GM10847 (cell line): Measurements from ENCODE around the gene CDK17.

ENCODE experiments used
- POLR2A ChIP-seq: IDR thresholded peaks from 2 replicates; pipeline ENCODE4 v1.6.1; 2011; ENCODE audit not compliant: insufficient read length; ENCODE audit errors: extremely low read depth

CDK17 gene

DNA sequence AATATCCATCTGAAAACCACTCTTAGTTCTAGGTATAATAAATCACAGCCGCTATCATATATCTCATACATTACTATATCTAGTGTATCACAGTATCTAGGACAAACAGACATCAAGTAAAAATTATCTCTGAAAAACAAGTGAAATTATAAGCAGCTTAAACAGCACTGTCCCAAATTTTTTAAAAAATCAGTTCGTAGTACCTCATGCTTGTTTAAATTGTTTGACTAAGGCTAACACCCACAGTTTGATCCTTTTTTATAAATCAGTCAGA lies 33.9 kb downstream of the CDK17 start:
- no peak for TF ChIP-seq POLR2A

DNA sequence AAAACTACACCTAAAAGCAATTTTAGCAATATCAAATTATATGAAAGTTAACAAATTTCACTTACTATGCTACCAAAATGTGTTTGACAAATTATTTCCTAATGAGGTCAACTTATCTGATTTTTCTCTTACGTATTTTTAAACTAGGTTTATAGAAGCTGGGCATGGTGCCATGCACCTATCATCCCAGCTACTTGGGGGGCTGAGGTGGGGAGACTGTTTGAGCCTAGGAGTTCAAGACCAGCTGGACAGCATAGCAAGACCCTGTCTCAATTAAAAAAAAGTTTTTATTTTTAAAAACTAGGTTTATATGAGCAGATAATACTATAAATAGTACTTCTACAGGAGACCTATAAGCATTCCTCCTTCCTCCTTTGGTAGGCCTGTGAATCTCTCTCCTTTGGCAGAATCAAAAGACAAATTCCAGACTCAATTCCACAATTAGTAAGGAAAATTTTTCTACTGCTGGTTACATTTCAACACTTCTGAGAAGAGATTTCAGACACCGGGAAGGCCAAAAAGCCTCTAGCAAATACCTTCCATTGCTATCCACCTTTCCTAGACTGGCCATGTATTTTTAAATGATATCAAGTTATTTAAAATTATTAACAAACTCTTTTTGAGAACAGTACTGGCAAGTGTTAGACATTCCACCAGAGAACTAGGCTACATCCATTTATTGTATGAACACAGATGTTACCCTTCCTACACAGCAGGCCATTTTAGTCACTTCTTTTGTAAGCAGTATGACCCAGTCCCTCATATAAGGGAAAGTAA lies 34.4 kb downstream of the CDK17 start:
- no peak for TF ChIP-seq POLR2A

DNA sequence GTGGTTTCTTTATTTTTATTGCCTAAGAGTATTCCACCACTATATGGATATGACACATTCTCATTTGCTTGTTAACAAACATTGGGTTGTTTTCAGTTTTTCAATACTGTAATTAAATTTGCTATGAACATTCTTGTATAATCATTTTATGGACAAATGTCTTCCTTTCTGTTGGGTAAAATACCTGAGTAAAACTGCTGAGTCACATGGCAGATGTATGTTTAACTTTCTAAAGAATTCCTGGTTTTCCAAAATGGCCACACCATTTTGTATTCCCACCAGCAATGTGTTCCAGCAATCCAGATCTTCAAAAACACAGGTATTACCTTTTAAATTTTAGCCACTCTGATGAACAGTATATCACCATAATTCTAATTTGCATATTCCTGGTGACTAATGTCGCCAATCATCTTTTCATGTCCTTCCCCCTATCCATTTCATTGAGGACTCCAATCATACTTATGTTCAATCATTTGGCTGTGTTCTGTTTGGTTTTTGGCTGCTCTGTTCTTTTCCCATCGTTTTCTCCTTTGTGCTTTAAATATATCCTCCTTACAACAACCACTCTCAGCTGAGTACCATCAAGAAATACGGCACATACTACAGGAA lies 36.0 kb downstream of the CDK17 start:
- no peak for TF ChIP-seq POLR2A

DNA sequence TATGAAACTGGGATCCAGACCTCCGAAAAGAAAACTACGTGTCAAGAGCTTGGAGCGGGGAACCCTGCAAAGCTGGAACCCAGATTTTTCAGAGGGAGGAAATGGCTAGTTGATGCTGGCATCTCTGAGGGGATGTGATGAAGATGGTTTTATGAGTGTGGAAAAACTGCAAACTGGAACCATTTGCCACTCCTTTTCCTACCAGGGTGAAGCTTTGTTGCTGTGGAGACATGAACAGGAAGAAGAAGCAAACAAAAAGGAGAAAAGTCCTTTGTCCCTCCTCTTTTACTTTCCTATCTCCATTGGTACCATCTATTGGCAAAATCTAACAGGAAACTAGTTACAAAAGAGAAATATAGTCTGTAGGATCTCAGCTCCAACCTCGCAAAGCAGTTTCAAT lies 39.2 kb downstream of the CDK17 start:
- no peak for TF ChIP-seq POLR2A

DNA sequence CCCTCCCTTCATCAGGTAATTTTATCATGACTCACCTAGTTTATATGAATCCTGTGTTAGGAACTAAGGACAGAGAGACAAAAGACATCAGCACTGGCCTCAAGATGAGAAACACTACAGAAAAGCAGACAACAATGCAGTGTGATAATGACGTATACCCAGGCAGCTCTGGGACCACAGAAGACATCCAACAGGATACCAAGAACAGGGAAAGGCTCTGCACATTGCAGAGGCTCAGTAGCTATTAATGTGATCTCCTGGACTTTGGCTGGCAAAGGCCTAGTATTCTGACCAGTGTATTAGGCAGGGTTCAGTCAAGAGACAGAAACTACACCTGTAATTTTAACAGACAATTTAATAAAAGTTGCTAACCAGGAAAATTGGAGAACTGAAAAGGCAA lies 39.7 kb downstream of the CDK17 start:
- no peak for TF ChIP-seq POLR2A

DNA sequence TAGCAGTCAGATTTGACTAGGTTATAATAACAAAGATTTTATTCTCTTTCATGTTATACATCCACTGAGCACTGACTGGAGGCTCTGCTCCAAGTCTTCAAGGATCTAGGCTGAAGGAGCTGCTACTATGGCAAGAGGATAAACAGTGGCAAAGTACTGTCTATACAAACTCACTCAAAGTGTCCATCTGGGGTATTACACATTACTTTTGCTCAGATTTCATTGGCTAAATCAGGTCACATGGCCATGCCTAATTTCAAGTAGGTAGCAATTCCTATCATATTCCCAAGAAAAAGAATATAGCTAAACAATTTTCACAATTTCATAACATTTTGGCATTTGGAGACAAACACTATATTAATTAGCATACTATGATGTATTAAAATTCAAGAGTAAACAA lies 40.9 kb downstream of the CDK17 start:
- TF ChIP-seq POLR2A = no peak

DNA sequence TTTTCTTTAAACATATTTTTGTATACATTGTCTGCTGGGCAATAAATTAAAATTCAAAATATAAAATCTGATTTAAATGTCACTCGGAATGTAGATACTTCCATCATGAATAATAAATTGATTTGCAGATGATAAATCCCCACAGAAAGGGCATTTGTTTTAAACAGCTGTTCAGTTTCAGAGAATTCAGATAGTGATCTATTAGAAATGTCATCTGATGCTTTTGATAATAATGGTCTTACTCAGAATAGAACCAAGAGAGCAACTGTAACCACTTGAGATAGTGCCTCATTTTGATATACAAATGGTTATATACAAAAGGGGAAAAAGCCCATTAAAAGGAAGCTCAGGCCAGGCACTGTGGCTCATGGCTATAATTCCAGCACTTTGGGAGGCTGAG lies 43.4 kb downstream of the CDK17 start:
- no peak for TF ChIP-seq POLR2A

DNA sequence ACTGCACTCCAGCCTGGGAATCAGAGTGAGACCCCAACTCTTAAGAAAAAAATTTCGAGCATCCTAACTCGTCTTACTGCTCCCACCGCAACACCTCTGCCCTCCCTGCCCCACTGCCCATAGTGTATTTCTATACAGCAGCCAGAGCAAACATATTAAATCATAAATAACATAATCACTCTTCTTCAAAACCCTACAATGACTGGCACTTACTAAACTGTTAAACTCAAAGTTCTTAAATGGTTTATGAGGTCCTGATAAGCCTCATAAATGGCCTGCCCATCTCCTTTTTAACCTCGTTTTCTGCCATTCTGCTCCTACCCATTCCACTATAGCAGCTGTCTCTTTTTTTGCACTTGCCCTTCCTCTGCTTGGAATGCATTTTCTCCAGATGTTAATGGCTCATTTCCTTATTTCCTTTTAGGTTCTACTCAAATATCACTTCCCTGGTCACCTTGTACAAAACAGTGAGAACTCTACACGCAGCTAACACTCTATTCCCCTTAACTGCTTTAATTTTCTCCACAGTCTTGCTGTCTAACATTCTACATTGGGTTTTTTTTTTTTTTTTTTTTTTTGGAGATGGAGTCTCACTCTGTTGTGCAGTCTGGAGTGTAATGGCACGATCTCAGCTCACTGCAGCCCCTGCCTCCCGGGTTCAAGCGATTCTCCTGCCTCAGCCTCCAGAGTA lies 45.2 kb downstream of the CDK17 start:
- no peak for TF ChIP-seq POLR2A

DNA sequence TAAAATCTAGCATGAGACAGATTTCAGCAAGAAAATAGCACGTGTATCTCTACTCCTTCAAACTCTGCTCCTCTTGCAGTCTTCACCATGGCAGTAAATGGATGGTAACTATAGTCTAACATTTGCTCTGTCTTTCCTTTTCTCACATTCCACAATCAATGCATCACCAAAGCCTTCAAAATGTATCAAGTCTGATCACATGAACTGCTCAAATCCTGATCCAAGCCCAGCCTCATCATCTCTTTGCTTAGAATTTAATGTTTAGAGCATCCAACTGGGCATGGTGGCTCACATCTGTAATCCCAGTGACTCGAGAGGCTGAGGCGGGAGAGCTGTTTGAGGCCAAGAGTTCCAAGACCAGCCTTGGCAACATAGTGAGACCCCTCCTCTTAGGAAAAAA lies 45.9 kb downstream of the CDK17 start:
- TF ChIP-seq POLR2A = no peak

DNA sequence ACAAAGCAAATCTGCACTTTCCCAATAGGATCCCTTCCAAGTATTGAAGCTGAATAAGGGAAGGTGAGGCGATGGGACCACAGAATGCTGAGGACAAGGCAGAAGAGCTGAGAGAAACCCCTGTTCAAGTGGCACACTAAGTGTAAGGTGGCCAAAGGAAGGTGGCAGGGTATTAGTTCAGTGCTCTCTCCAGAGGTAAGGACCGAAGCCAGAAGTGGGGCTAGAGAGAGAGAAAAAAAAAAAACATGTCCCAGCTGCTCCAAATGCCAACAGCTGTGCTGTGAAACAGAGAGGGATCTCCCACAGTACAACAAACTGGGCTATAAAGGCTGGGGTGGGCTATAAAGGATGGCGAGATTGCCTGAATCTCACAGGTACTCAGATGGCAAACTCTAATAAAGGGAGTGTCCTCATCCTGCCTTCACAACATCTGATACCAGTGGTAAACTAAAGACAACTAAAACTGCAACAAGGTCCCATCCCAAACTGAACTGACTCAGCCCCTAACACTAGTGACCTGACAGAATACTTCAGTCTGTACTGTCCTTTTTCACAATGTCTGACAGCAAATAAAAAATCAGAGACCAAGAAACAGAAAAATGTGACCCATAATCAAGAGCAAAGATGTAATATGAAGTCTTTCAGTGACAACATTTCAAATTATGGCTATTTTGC lies 47.9 kb downstream of the CDK17 start:
- no peak for TF ChIP-seq POLR2A

DNA sequence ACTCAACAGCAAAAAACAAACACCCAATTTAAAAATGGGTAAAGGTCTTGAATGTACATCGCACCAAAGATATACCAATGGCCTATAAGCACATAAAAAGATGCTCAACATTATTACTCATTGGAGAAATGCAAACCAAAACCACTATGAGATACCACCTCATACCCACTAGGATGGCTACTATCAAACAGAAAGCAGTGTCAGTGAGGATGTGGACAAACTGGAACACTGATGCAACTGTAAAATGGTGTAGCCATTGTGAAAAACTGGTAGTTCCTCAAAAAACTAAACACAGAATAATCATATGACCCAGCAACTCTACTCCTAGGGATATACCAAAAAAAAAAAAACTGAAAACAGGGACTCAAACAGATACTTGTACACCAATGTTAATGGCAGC lies 49.3 kb downstream of the CDK17 start:
- no peak for TF ChIP-seq POLR2A

DNA sequence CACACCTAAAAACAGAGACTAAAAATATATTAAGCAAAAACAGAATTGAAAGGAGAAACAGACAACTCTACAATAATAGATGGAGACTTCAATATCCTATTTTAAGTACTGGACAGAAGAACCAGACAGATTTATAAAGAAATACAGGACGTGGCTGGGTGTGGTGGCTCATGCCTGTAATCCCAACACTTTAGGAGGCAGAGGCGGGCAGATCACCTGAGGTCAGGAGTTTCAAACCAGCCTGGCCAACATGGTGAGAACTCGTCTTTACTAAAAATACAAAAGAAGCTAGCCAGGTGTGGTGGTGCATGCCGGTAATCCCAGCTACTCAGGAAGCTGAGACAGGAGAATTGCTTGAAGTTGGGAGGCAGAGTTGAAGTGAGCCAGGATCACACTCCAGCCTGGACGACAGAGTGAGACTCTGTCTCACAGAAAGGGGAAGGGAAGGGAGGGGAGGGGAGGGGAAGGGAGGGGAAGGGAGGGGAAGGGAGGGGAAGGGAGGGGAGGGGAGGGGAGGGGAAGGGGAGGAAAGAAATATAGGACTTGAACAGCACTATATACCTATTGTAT lies 53.0 kb downstream of the CDK17 start:
- no peak for TF ChIP-seq POLR2A

DNA sequence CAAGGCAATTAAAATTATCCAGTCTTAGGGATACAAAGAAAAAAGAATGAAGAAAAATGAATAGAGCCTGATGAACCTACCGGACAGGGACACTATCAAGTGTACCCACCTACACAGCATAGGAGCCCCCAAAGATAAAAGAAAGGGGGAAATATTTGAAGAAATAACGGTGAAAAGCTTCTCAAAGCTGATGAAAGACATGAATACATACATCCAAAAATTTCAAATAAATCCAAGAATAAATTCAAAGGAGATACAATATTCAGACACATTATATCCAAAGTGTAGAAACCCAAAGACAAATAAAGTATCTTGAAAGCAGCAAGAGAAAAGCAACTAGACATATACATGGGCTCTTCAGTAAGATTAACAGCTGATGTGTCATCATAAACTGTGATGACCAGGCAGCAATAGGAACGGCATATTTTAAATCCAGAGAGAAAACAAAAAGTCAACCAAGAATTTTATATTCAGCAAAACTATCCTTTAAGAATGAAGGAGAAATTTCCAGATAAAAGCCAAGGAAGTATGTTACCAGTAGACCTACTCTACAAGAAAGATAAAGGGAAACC lies 56.0 kb downstream of the CDK17 start:
- no peak for TF ChIP-seq POLR2A

DNA sequence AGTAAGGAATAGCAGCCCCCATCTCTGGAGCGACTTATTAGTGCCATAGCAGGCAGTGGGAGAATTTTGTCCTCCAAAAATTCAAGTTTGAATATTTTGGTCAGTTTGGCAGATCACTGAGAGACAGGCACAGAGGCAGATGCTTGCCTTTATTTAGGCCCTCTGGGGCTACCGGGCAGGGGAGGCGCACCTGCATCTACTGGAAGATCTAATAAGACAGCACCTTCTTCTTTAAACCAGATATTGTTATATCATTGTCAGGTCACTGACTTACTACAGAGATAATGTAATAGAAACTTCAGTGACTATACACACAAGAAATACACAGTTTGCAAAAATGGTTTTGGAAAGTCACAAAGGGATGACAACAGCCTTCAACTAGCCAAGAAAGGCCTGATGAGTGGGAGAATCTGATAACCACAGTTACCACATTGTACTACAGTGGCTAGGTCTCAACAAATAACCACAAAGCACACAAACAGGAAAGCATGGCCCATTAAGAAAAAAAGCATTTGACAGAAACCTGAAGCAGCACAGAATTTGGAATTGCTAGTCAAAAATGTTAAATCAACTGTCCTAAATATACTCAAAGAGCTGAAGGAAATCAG lies 56.8 kb downstream of the CDK17 start:
- no peak for TF ChIP-seq POLR2A
